Measurements from ENCODE around the gene COX7C. TPM values are rescaled to one million over a fixed set of nuclear protein-coding genes. Genes with fewer than 3 reads are reported as not detected.
"Not testable (repeated sequence)": the region's sequence is repeated elsewhere in the genome, so short reads cannot be mapped to it uniquely, and the experiment has no call there.

Gene COX7C
- polyA plus RNA-seq, 4 donors = 841 to 2,322 (median 1,770) TPM

DNA sequence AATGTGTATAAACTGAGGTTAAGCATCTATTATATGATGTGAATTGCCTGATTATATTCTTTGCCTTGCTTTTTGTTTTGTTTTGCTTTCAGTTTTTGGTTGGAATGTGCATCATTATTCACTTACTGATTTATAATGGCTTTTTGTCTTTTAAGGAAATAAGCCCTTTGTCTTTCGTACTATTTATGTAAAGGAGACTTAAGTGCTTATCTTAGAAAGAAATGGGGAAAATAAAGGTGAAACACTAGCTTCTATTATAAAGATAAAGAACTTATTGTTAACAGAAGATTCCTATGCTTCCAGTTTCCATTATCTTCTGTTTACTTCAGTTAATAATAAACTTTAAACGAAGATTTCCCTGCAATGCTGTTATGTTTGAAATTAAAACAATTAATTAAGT lies 23.3 kb downstream of the COX7C start:
- Histone ChIP-seq H3K27ac (ENCODE audit: low read depth in 1 of 3, low read length in 2 of 3) (no peak overlapping the region), H3K4me3 (ENCODE audit: low read depth in 1 of 3, low read length in 3 of 3) (no peak overlapping the region), H3K4me1 (ENCODE audit: control insufficient read depth in 3 of 3, insufficient read depth in 2 of 3, low read depth in 1 of 3, low read length in 2 of 3) (no peaks in the 10 kb centered on the region), H3K36me3 (ENCODE audit: control insufficient read depth in 3 of 3, insufficient read depth in 2 of 3, low read depth in 1 of 3, low read length in 3 of 3) (no peaks in the 10 kb centered on the region), H3K9me3 (ENCODE audit: control insufficient read depth in 2 of 2, insufficient read depth in 1 of 2, low read depth in 1 of 2, low read length in 1 of 2) (no peaks in the 10 kb centered on the region), H3K27me3 (ENCODE audit: control insufficient read depth in 3 of 3, insufficient read depth in 3 of 3, low read length in 3 of 3) (no peaks in the 10 kb centered on the region)
- FAIRE-seq (no peak), DNase-seq (no peak)
- WGBS, 3 donors = 4 to 13% (median 9%) methylated on average over 2 of the region's 2 CpGs

DNA sequence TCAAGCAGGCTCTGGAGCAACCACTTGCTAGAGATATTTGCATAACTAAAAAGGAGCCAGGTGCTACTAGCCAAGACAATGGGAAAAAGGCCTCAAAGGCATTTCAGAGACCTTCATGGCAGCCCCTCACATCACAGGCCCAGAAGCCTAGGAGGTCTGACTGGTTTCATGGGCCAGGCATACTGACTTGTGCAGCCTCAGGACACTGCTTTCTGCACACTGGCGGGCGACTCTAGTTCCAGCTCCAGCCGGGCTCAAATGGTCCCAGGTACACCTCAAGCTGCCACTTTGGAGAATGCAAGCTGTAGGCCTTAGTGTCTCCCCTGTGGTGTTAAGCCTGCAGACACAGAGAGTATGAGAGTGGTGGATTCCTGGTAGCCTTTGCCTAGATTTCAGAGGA lies 27.1 kb downstream of the COX7C start:
- Histone ChIP-seq H3K4me1 (ENCODE audit: control insufficient read depth in 3 of 3, insufficient read depth in 2 of 3, low read depth in 1 of 3, low read length in 2 of 3) (no peaks in the 10 kb centered on the region), H3K4me3 (ENCODE audit: low read depth in 1 of 3, low read length in 3 of 3) (no peak overlapping the region), H3K9me3 (ENCODE audit: control insufficient read depth in 2 of 2, insufficient read depth in 1 of 2, low read depth in 1 of 2, low read length in 1 of 2) (no peaks in the 10 kb centered on the region), H3K27me3 (ENCODE audit: control insufficient read depth in 3 of 3, insufficient read depth in 3 of 3, low read length in 3 of 3) (no peaks in the 10 kb centered on the region), H3K27ac (ENCODE audit: low read depth in 1 of 3, low read length in 2 of 3) (no peak overlapping the region), H3K36me3 (ENCODE audit: control insufficient read depth in 3 of 3, insufficient read depth in 2 of 3, low read depth in 1 of 3, low read length in 3 of 3) (no peaks in the 10 kb centered on the region)
- FAIRE-seq (no peak), DNase-seq (no peak)
- 93 to 98% (median 95%) methylated on average over 3 of the region's 3 CpGs for WGBS, 3 donors

DNA sequence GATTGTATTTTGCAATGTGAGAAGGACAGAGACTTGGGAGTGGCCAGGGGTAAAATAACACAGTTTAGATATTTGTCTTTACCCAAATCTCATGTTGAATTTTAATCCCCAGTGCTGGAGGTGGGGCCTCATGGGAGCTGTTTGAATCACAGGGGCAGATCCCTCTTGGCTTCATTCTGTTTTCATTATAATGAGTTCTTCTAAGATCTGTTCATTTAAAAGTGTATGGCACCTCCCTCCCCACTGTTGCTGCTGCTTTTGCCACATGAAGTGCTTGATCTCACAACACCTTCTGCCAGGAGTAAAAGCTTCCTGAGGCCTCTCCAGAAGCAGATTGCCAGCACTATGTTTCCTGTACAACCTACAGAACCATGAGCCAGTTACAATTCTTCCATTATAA lies 28.1 kb downstream of the COX7C start:
- Histone ChIP-seq H3K4me1 (ENCODE audit: control insufficient read depth in 3 of 3, insufficient read depth in 2 of 3, low read depth in 1 of 3, low read length in 2 of 3) (no peaks in the 10 kb centered on the region), H3K27me3 (ENCODE audit: control insufficient read depth in 3 of 3, insufficient read depth in 3 of 3, low read length in 3 of 3) (no peaks in the 10 kb centered on the region), H3K4me3 (ENCODE audit: low read depth in 1 of 3, low read length in 3 of 3) (no peak overlapping the region), H3K9me3 (ENCODE audit: control insufficient read depth in 2 of 2, insufficient read depth in 1 of 2, low read depth in 1 of 2, low read length in 1 of 2) (no peaks in the 10 kb centered on the region), H3K36me3 (ENCODE audit: control insufficient read depth in 3 of 3, insufficient read depth in 2 of 3, low read depth in 1 of 3, low read length in 3 of 3) (no peaks in the 10 kb centered on the region), H3K27ac (ENCODE audit: low read depth in 1 of 3, low read length in 2 of 3) (no peak overlapping the region)
- DNase-seq (no peak), FAIRE-seq (no peak)

DNA sequence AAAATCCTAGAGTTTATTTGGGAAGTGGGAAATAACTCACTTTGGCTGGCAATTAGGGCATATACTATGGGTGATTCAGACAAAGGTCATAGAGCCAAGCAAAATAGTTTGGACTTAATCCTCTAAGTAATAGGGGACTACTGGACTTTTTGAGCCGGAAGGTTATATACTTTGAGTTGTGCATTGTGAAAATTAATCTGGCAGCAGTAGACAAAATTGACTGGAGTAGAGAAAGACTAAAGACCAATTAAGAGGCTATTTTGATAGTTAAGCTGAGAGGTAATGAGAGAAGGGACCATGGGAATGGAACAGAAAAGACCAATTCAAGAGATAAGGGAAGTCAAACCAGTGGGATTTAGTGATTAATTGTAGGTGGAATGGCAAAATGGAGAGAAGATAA lies 28.9 kb downstream of the COX7C start:
- FAIRE-seq (no peak), DNase-seq (no peak)
- no peaks in the 10 kb centered on the region for H3K4me1 ChIP-seq (ENCODE audit: control insufficient read depth in 3 of 3, insufficient read depth in 2 of 3, low read depth in 1 of 3, low read length in 2 of 3)
- no peak overlapping the region for H3K4me3 ChIP-seq (ENCODE audit: low read depth in 1 of 3, low read length in 3 of 3)
- H3K9me3 ChIP-seq (ENCODE audit: control insufficient read depth in 2 of 2, insufficient read depth in 1 of 2, low read depth in 1 of 2, low read length in 1 of 2) = no peaks in the 10 kb centered on the region
- no peaks in the 10 kb centered on the region for H3K36me3 ChIP-seq (ENCODE audit: control insufficient read depth in 3 of 3, insufficient read depth in 2 of 3, low read depth in 1 of 3, low read length in 3 of 3)
- H3K27ac ChIP-seq (ENCODE audit: low read depth in 1 of 3, low read length in 2 of 3) = no peak overlapping the region
- 85 to 96% (median 91%) methylated on average over 1 of the region's 1 CpG for WGBS, 3 donors
- no peaks in the 10 kb centered on the region for H3K27me3 ChIP-seq (ENCODE audit: control insufficient read depth in 3 of 3, insufficient read depth in 3 of 3, low read length in 3 of 3)

DNA sequence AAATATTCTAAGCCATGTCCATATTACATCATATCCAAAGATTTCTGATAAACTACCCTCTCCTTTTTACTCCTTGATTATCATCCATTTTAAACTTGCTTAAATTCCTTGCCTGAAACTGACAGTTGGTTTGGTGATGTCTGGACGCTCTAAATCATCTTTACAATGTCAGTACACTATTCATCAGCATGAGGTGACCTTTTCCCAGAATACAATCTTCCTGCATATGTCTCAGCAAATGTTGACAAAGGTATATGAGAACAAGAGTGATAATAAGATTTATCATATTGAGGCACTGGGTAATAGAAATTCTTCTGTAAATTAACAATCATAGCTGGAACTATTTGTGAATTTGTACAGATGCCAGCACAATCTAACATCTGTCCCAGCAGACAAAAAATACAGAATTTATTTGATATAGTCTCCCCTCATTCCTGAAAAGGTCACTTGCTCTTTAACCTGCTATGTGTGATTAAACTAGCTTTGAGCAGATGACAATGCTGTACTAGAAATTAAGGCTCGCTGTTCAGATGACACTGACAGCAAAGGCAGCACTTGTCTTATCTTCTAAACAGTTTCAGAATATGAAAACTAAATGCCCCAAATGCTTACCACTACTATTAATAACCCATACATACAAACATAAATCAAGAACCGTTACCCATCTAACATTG lies 32.2 kb downstream of the COX7C start:
- no peak for FAIRE-seq
- H3K9me3 ChIP-seq (ENCODE audit: control insufficient read depth in 2 of 2, insufficient read depth in 1 of 2, low read depth in 1 of 2, low read length in 1 of 2) = no peaks in the 10 kb centered on the region
- DNase-seq = no peak
- H3K36me3 ChIP-seq (ENCODE audit: control insufficient read depth in 3 of 3, insufficient read depth in 2 of 3, low read depth in 1 of 3, low read length in 3 of 3) = no peaks in the 10 kb centered on the region
- no peak overlapping the region for H3K4me3 ChIP-seq (ENCODE audit: low read depth in 1 of 3, low read length in 3 of 3)
- no peaks in the 10 kb centered on the region for H3K27me3 ChIP-seq (ENCODE audit: control insufficient read depth in 3 of 3, insufficient read depth in 3 of 3, low read length in 3 of 3)
- WGBS, 3 donors = 62 to 69% (median 65%) methylated on average over 3 of the region's 3 CpGs
- no peaks in the 10 kb centered on the region for H3K4me1 ChIP-seq (ENCODE audit: control insufficient read depth in 3 of 3, insufficient read depth in 2 of 3, low read depth in 1 of 3, low read length in 2 of 3)
- H3K27ac ChIP-seq (ENCODE audit: low read depth in 1 of 3, low read length in 2 of 3) = no peak overlapping the region

DNA sequence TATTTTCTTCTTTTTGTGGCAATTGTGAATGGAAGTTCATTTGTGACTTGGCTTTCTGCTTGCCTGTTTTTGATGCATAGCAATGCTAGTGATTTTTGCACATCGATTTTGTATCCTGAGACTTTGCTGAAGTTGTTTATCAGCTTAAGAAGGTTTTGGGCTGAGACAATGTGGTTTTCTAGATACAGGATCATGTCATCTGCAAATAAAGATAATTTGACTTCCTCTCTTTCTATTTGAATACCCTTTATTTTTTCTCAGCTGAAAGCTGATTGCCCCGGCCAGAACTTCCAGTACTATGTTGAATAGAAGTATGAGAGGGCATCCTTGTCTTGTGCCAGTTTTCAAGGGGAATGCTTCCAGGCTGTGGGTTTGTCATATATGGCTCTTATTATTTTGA lies 43.0 kb downstream of the COX7C start:
- FAIRE-seq; H3K27ac ChIP-seq (ENCODE audit: low read depth in 1 of 3, low read length in 2 of 3); H3K27me3 ChIP-seq (ENCODE audit: control insufficient read depth in 3 of 3, insufficient read depth in 3 of 3, low read length in 3 of 3); H3K4me3 ChIP-seq (ENCODE audit: low read depth in 1 of 3, low read length in 3 of 3); DNase-seq; H3K36me3 ChIP-seq (ENCODE audit: control insufficient read depth in 3 of 3, insufficient read depth in 2 of 3, low read depth in 1 of 3, low read length in 3 of 3); H3K4me1 ChIP-seq (ENCODE audit: control insufficient read depth in 3 of 3, insufficient read depth in 2 of 3, low read depth in 1 of 3, low read length in 2 of 3); H3K9me3 ChIP-seq (ENCODE audit: control insufficient read depth in 2 of 2, insufficient read depth in 1 of 2, low read depth in 1 of 2, low read length in 1 of 2): not testable (repeated sequence)
- 76 to 80% (median 79%) methylated on average over 2 of the region's 2 CpGs for WGBS, 3 donors

DNA sequence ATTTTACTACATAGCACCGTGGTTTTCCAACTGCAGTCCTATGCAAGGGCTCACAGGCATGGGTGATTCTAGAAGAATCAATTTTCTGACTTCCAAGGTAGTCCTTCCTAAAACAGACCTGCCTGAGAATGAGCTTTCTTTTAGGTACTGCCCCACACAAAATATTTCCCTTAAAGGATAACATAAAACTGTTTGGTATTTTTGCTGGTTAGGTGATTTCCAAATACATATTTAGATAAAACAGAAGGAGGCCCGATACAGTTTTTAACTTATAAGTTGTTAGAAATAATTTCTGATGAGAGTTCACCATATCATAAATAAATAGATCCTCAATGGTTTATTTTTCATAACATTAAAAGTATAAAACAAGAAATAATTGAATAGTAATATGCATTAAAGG lies 46.4 kb downstream of the COX7C start:
- Histone ChIP-seq H3K4me3 (ENCODE audit: low read depth in 1 of 3, low read length in 3 of 3) (no peak overlapping the region), H3K27me3 (ENCODE audit: control insufficient read depth in 3 of 3, insufficient read depth in 3 of 3, low read length in 3 of 3) (no peaks in the 10 kb centered on the region), H3K36me3 (ENCODE audit: control insufficient read depth in 3 of 3, insufficient read depth in 2 of 3, low read depth in 1 of 3, low read length in 3 of 3) (no peaks in the 10 kb centered on the region), H3K27ac (ENCODE audit: low read depth in 1 of 3, low read length in 2 of 3) (no peak overlapping the region), H3K9me3 (ENCODE audit: control insufficient read depth in 2 of 2, insufficient read depth in 1 of 2, low read depth in 1 of 2, low read length in 1 of 2) (no peaks in the 10 kb centered on the region), H3K4me1 (ENCODE audit: control insufficient read depth in 3 of 3, insufficient read depth in 2 of 3, low read depth in 1 of 3, low read length in 2 of 3) (no peaks in the 10 kb centered on the region)
- FAIRE-seq (no peak), DNase-seq (no peak)
- 87 to 92% (median 91%) methylated on average over 2 of the region's 2 CpGs for WGBS, 3 donors

DNA sequence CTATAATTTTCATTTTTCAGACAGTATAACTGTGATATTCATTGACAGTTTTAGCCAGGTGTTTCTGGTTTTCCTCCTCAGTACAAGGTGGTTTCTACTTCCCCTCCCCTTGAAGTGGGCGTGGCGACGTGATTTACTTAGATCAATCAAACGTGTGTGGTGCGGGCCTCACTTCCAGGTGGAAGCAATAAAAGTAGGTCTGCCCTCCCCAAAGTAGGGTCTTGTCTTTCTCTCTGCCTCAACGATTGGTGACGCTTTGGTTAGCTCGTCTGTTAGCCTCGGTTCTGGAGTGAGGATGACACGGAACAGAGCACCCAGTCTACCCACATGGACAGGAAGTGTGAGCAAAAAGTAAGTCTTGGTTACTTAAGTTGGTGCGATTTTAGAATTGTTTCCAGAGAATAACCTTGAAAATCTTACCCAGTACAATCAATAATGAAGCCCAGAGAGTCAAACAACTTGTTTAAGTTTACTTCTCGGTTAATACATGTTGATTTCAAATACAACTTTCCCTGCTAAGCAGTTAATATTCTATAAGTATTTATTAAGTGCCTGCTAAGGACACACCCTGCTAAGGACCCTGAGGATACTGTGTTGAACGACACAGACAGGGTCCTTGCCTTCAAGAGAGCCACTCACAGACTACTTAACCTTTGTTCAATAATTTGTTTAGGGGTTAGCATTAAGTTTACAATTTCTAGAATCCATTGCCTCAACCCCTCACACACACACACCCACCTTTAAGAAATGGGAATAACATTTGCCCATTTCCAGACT lies 48.4 kb downstream of the COX7C start:
- no peak overlapping the region for H3K4me3 ChIP-seq (ENCODE audit: low read depth in 1 of 3, low read length in 3 of 3)
- no peak overlapping the region for H3K27ac ChIP-seq (ENCODE audit: low read depth in 1 of 3, low read length in 2 of 3)
- H3K9me3 ChIP-seq (ENCODE audit: control insufficient read depth in 2 of 2, insufficient read depth in 1 of 2, low read depth in 1 of 2, low read length in 1 of 2) = no peaks in the 10 kb centered on the region
- FAIRE-seq (no peak), DNase-seq (no peak)
- H3K27me3 ChIP-seq (ENCODE audit: control insufficient read depth in 3 of 3, insufficient read depth in 3 of 3, low read length in 3 of 3) = no peaks in the 10 kb centered on the region
- no peaks in the 10 kb centered on the region for H3K4me1 ChIP-seq (ENCODE audit: control insufficient read depth in 3 of 3, insufficient read depth in 2 of 3, low read depth in 1 of 3, low read length in 2 of 3)
- H3K36me3 ChIP-seq (ENCODE audit: control insufficient read depth in 3 of 3, insufficient read depth in 2 of 3, low read depth in 1 of 3, low read length in 3 of 3) = no peaks in the 10 kb centered on the region
- WGBS, 3 donors = 59 to 65% (median 62%) methylated on average over 13 of the region's 13 CpGs

DNA sequence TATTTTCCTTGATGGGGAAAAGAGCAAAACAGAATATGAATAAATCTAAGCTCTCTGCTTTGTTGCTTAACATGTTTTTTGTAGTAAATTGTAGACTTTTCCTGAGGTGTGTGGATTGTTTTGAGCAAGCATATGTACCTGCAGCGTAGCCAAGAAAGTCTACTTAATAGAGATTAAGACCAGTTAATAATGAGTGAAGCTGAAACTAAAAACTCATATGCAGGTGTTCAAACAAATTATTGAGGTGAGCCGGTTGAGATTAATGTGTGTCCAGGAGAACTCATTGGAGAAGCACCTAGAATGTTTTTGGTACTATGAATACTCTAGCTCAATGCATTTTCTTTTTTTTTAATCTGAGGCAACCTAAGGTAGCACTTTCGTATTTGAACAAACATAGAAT lies 49.2 kb downstream of the COX7C start:
- DNase-seq (no peak), FAIRE-seq (no peak)
- no peaks in the 10 kb centered on the region for H3K36me3 ChIP-seq (ENCODE audit: control insufficient read depth in 3 of 3, insufficient read depth in 2 of 3, low read depth in 1 of 3, low read length in 3 of 3)
- H3K4me1 ChIP-seq (ENCODE audit: control insufficient read depth in 3 of 3, insufficient read depth in 2 of 3, low read depth in 1 of 3, low read length in 2 of 3) = no peaks in the 10 kb centered on the region
- no peaks in the 10 kb centered on the region for H3K9me3 ChIP-seq (ENCODE audit: control insufficient read depth in 2 of 2, insufficient read depth in 1 of 2, low read depth in 1 of 2, low read length in 1 of 2)
- 48 to 76% (median 62%) methylated on average over 3 of the region's 3 CpGs for WGBS, 3 donors
- no peak overlapping the region for H3K4me3 ChIP-seq (ENCODE audit: low read depth in 1 of 3, low read length in 3 of 3)
- no peaks in the 10 kb centered on the region for H3K27me3 ChIP-seq (ENCODE audit: control insufficient read depth in 3 of 3, insufficient read depth in 3 of 3, low read length in 3 of 3)
- H3K27ac ChIP-seq (ENCODE audit: low read depth in 1 of 3, low read length in 2 of 3) = no peak overlapping the region

All from small intestine (tissue), 7 donors.